HG03103 (cell line): Measurements from ENCODE around the gene KRTAP12-2.

Source experiments
- ATAC-seq: cut with Tn5 transposase; IDR thresholded peaks from one replicate; pipeline ENCODE4 v1.9.1; 2021; ENCODE audit warnings: low read depth; ENCODE audit not compliant: unreplicated experiment

KRTAP12-2 gene

GRCh38 chr21:44666401-44667320 lies at the start of gene KRTAP12-2:
KRTAP12-2 (minus strand) TSS chr21:44666927; CDS start chr21:44666886, 41 bp downstream.
- no peak for ATAC-seq

DNA sequence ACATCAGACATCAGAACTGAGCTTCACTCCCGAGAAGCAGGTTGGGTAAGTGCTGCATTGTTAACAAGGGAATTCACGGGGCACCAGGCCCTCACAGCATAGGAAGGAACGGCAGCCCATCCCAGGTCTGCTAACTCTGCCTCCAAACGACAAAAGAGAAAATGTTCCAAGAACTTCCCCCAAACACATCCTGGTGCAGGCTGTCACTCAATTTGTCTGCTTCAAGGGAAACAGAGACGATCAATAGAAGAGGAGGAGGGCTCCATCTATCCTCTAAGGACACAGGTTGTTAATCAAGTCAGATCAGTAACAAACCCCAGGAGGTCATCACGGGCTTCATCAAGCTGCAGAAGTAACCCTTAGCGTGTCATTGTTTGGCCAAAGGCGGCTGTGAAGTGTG lies 48.2 kb upstream of the KRTAP12-2 start:
- ATAC-seq = no peak

DNA sequence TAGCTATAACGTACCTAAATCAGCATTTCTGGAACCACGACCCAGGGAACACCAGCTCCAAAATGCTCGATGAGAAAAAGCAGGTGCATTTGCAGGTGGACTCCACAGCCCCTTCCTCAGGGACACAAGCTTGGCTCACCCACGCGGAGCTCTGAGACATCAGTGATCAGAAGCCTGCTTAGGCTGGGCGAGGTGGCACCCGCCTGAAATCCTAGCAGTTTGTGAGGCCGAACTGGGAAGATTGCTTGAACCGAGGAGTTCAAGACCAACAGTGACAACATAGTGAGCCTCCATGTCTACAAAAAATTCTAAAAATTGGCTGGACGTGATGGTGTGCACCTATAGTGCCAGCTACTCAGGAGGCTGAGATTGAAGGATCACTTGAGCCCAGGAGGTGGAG lies 47.1 kb upstream of the KRTAP12-2 start:
- ATAC-seq = no peak

- no peak for ATAC-seq
These were observed 46.4 kb upstream of the KRTAP12-2 start for GRCh38 chr21:44713130-44713529.

DNA sequence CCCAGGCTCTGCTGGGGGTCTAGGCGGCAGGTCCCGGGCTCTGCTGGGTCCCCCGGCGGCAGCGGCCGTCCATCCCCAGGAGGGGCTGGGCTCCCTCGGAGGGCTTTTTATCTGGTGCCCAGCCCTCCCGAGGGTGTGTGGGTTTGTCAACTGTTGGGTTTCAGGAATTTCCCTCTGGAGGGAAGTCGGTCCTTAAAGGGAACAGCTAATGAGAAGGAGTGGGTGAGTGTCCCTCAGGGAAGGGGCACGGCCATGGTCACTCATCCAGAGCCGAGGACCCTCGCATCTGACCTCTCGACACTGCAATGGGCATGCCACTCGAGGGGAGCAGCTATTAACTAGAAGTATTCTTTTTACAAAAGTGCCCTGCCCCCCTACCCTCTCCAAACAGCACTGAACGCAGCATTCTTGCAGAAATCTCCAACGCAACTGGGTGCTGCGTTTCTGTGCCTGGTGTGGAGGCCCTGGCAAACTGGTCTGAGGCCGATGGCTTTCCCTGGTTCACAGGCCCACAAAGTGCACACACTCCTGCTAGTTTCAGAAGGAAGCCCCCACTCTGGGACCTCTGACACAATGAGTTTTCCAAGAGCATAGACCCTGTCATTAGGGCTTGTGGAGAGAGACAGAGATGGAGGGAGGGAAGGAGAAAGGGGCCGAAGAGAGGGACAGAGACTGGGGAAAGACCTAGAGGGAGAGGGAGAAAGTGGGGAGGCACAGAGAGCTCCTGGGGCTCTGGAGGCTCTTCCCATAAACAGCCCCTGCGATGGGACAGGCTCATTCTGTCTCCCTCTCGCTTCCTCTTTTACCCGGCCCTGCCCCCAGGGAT lies 45.7 kb upstream of the KRTAP12-2 start:
- no peak for ATAC-seq

DNA sequence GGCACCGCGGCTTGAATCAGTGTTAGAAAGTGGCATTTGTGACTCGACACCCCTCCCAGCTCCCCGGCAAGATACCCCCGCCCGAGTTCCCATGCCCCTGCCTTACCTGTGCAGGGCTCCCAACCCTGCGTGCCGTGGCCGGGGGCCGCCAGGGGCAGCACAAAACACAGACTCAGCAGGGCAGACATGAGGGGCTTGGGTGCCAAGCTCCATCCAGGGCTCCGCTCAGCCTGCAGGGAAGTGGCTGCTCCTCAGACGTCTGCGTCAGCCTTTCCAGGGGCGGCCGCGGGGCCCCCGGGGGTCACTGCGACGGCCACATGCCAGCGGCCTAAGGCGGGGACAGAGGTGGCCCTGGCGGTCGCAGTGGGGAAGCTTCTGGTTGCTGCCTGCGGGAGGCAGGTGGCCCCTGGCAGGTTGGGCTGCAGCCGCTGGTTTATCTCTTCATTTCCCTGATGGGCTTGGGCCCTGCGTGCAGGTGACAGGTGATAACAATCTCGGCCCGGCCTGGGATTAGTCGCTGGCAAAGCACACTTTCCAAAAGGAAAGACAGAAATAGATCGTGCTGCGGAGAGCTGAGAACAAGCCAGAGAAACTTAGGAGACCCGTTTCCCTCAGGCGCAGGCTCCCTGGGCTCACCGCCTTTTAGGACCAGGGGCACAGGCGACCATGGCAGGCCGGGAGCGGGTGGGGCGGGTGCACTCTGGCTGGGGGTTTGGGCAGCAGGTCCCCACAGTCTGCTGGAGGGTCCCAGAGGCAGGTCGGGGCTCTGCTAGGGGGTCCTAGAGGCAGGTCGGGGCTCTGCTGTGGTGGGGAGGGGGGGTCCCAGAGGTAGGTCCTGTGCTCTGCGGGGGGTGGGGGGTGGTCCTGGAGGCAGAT lies 44.8 kb upstream of the KRTAP12-2 start, which contains the start of gene TSPEAR:
TSPEAR (minus strand) TSS at position 246 of the 876 bp plus-strand sequence; CDS start at position 188, 58 bp downstream.
- no peak for ATAC-seq

DNA sequence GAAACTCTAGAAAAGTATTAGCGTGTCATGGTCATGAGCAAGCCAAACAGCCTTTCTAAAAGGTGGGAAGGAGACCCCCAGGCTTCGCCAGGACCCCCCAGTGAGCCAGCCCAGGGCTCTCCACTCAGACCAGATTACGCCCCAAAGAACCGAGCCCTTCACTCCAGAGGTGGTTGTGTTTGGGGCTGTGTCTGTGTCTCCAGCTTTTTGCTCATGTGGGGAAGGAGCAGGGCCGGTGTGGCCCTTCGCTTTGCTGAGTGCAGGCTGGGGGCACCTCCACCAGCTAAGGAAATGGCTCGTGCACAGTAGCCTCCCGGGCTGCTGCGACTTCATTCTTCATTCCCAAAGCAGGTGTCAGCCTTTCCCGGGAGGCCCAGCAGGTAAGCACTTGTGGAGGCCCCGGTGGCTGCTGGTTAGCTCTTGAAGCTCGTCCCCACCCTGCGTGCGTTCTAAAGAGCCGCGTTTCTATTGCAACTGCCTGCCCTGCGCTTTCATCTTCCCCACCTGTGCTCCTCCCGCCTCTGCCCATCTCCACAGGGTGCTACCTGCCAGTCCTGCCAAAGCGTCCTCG lies 44.1 kb upstream of the KRTAP12-2 start:
- ATAC-seq = no peak

DNA sequence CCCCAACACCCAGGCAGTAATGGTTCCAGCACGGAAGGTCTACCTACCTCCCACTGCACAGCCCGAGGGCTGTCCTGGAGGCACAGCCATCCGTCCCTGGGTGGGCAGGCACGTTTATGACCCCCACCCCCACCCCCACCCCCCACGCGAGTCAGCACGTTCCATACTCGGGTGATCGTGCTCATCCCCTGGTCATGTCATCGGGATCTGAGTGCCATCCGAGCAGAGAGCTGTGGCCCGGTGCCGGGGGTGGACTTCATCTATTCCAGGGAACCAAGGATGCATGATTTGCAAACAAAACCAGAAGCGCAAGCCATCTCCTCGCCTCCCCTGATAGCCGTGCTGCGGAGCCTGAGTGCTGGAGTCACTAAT lies 43.6 kb upstream of the KRTAP12-2 start:
- no peak for ATAC-seq

DNA sequence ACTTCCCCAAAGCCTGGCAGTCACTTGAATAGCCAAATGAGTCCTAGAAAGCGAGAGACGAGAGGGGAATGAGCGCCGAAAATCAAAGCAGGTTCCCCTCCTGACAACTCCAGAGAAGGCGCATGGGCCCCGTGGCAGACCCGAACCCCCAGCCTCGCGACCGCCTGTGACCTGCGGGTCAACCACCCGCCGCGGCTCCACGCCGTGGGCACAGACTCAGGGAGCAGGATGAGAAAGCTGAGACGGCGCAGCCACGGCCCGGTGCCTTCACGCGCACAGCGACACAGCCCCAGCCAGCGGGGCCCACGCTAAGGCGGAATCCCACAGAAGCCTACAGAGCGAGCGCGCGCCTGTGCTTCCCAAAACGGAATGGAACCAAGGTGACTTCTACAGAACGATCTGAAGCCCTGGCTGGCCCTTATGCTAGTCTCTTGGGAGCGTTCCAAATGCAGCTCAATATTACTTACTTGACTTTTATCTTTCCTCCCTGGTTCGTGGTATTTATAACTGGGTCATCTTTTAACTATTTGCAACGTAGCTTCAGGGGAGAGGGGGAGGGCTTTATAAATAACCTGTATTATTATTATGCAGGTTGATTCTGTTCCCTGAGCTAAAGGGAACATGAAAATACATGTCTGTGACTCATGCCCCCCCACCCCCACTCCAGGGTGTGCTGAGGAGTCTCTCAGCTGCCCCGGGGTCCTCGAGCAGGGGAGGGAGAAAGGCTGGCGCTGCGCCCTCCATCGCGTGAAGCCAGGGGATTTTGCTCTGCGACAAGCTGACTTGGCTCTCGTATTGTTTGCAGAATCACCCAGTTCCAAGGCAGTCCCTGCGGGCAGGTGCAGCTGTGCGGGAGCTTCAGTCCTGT lies 42.9 kb upstream of the KRTAP12-2 start:
- no peak for ATAC-seq

GRCh38 chr21:44708866-44709425 lies 42.2 kb upstream of the KRTAP12-2 start:
- ATAC-seq = no peak

DNA sequence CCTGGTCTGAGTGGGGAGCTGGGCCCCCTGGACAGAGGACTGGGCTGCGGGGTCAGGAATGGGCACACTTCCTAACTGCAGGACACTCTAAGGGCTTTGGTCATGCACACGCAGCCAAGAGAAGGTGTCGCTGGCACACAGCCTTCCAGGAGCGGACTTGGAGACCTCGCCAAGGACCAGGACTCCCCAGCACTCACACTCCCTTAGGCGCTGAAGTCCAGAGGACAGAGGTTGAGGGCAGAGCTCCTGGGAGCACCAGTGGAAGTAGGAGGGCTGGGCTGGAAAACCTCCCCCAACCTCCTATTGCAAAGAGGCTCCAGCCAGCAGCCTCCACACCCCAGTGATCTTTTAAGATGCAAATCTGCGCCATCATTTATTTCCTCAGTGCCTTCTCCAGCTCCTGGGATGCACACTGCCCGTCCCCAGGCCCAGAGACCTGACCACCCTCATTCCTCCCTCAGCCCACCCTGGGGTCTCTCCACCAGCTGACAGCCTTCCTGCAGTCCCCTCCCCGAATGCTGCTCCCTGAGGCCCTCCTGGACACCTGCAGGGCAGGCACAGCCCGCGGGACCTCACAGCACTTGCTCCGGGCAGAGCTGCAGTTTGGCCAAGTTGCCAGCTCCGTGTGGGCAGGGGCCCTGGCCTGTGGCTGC lies 41.6 kb upstream of the KRTAP12-2 start:
- ATAC-seq = no peak

DNA sequence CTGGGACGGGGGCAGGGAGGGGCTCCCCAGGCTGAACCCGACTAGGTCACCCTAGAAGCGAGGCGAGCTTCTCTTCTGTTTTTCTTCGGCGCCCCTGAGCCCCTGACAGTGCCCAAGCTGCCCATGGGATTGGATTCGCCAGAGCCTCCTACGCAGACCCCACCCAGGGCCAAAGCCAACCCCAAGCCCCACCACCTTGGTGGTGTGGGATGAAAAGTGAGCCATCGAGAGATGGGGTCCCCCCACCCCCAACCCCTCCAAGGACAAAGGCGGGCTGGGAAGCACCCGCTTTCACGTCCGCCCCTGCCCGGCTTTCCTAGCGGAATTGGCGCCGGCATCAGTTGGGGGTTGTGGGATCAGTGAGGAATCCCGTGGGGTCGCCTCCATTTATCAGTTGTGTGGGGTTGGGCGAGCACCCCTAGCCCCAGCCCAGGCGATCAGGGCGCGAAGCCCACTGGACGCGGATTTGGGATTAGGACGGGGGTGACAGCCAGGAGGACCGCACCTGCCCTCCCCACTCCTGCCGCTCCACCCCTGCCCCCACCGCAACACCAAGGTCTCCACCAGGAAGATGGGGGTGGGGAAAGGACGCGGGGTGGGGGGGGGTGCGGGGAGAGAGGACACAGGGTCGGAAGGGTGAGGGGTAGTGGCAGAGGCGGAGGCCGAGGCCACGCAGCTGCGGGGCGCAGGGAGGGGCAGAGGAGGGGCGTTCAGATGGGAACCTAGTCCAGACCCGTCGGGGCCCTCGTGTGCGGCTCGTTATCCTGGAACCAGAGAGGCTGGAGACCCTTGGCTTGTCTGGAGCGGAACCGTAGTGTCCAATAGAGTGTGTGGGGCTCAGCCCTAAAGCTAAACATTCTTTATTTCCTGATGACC lies 40.2 kb upstream of the KRTAP12-2 start:
- ATAC-seq = no peak

DNA sequence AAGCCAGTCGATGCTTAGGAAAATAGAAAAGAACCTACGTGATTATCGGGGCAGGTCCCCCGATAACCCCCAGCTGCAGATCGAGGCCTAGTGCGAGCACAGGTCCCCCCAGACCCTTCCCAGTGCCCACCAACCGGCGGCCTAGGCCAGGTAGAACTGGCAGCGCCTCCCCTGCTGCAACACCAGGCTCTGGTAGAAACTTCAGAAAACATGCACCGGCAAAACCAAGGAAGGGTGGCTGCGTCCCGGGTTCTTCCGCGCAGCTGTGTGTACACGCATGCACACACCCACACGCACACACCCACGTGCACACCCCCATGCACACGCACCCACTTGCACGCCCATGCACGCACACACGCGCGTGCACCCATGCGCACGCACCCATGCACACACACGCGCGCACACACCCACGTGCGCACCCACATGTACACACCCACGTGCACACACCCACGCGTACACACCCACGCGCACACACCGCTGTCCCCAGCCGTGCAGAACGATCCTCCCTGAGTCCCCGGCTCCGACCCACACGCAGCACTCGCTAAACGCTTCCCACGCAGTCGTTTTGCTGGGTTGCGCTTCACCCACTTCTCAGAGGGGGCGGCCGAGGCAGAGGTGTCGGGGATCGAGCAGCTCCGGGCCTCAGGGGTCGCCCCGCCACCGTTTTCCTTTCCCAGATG lies 39.4 kb upstream of the KRTAP12-2 start:
- ATAC-seq = no peak

DNA sequence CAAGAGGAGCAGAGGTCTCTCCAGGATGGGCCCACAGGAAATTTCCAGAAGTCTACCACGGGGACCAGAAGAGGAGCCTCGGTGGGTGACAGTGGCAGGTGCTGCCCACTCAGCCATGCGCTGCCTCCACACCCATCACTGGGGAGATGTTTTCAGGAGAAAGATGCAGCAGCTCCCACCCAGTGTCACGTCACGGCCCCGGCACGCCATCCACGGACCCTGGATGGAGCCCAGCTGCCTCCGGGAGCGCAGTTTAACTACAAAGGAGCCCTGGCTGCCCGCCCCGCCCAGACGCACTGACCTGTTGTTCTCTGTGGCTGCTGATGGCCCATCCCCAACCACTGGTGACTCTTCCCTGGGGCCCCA lies 37.9 kb upstream of the KRTAP12-2 start:
- no peak for ATAC-seq

DNA sequence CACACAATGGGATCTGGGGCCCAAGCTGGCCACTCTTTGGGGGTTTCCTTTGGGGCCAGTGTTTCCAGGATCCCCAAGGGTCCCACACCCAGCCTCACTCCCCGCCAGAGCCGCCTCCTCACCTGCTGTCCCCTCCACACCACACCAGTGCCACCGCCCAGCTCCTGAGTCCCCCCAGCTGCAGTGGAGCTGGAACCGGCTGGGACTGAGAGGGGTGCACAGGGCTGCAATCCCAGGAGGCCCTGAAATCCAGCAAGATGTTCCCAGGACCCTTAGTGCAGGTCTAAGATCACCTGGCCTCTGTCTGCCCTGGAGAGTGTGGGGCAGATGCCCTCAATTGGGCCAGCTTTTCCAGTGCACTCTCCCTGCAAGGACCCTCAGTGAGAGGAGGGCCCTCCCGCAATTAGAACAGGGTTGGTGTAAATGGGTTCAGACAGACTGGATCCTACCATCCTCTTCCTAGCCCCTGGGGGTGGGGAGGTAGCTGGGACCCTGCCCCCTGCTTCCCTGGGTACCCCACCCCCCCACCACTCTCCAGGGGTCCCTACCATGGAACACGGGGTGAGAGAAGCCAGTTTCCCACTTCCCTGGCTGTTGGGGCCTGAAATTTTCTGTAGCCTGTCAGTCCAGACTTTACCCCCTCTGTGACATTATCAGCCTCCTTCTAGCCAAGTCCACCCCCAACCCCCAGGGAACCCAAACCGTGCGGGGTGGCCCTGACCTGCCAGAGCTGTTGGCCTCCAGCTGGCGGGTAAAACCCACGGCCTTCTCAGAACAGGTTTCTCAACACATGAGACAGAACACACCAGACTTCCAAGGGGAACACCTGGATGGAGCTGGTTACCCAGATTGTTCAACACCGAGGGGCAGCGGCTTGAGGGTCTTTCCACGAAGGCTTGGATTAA lies 37.3 kb upstream of the KRTAP12-2 start:
- ATAC-seq = no peak
